ENCODE measurements around the gene IBTK. TPM values are rescaled to one million over a fixed set of nuclear protein-coding genes. Genes with fewer than 3 reads are reported as not detected.

The IBTK gene
- total RNA-seq, 1 experiment from 2014 or later = 24.1 TPM

DNA sequence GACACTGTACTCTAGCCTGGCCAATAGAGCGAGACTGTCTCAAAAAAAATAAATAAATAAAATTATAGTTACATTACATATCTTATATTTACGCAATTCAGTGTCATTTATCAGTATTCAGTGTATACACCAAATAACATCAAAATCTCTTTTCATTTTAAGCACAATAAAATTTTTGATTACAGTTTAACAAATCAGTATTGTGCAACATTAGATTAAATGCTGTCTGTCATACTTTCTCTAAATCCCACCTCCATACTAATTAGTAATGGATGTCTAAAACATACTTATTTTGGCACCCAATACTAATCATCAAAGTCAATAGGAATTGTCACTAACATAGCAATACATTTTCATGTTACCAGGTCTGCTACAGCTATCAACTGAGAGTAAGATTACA lies 27.4 kb downstream of the IBTK start:
- CTCF ChIA-PET = no interaction called here
- no peaks in the 10 kb centered on the region for H3K4me1 Mint-ChIP-seq
- POLR2A ChIA-PET = no interaction called here
- H3K27ac Mint-ChIP-seq = no peak overlapping the region
- no peaks in the 10 kb centered on the region for H3K27me3 Mint-ChIP-seq (ENCODE audit: low read depth)
- H3K36me3 Mint-ChIP-seq = peaks cover 55% of the 10 kb centered on the region
- no peak overlapping the region for H3K4me3 Mint-ChIP-seq
- no peak for DNase-seq (ENCODE audit: low spot score)
- H3K9me3 Mint-ChIP-seq = no peaks in the 10 kb centered on the region
- TF ChIP-seq MXD4 (CRISPR knock-in tag; IDR thresholded peaks at IDR 0.05; ENCODE audit: borderline replicate concordance) (no peak), TEAD1 (CRISPR knock-in tag; IDR thresholded peaks at IDR 0.05) (no peak), NR3C1 (CRISPR knock-in tag; conservative IDR thresholded peaks at IDR 0.05; ENCODE audit: low read depth) (no peak), NFE2L1 (CRISPR knock-in tag; IDR thresholded peaks at IDR 0.05) (no peak), CBFB (CRISPR knock-in tag; IDR thresholded peaks at IDR 0.05; ENCODE audit: low read depth) (no peak), NR2C2 (CRISPR knock-in tag; IDR thresholded peaks at IDR 0.05) (no peak), RELA (CRISPR knock-in tag; IDR thresholded peaks at IDR 0.05; ENCODE audit: borderline replicate concordance) (no peak), RORB (CRISPR knock-in tag; IDR thresholded peaks at IDR 0.05) (no peak), ZNF671 (CRISPR knock-in tag; IDR thresholded peaks at IDR 0.05) (no peak), NFYB (CRISPR knock-in tag; conservative IDR thresholded peaks at IDR 0.05; ENCODE audit: low read depth) (no peak), ELF4 (CRISPR knock-in tag; IDR thresholded peaks at IDR 0.05; ENCODE audit: low read depth) (no peak), OVOL2 (CRISPR knock-in tag; IDR thresholded peaks at IDR 0.05; ENCODE audit: borderline replicate concordance) (no peak)
- TF ChIP-seq, protein P1, sequence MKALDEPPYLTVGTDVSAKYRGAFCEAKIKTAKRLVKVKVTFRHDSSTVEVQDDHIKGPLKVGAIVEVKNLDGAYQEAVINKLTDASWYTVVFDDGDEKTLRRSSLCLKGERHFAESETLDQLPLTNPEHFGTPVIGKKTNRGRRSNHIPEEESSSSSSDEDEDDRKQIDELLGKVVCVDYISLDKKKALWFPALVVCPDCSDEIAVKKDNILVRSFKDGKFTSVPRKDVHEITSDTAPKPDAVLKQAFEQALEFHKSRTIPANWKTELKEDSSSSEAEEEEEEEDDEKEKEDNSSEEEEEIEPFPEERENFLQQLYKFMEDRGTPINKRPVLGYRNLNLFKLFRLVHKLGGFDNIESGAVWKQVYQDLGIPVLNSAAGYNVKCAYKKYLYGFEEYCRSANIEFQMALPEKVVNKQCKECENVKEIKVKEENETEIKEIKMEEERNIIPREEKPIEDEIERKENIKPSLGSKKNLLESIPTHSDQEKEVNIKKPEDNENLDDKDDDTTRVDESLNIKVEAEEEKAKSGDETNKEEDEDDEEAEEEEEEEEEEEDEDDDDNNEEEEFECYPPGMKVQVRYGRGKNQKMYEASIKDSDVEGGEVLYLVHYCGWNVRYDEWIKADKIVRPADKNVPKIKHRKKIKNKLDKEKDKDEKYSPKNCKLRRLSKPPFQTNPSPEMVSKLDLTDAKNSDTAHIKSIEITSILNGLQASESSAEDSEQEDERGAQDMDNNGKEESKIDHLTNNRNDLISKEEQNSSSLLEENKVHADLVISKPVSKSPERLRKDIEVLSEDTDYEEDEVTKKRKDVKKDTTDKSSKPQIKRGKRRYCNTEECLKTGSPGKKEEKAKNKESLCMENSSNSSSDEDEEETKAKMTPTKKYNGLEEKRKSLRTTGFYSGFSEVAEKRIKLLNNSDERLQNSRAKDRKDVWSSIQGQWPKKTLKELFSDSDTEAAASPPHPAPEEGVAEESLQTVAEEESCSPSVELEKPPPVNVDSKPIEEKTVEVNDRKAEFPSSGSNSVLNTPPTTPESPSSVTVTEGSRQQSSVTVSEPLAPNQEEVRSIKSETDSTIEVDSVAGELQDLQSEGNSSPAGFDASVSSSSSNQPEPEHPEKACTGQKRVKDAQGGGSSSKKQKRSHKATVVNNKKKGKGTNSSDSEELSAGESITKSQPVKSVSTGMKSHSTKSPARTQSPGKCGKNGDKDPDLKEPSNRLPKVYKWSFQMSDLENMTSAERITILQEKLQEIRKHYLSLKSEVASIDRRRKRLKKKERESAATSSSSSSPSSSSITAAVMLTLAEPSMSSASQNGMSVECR (CRISPR knock-in tag; IDR thresholded peaks at IDR 0.05; ENCODE audit: borderline replicate concordance) = no peak
- TF ChIP-seq, protein P2, sequence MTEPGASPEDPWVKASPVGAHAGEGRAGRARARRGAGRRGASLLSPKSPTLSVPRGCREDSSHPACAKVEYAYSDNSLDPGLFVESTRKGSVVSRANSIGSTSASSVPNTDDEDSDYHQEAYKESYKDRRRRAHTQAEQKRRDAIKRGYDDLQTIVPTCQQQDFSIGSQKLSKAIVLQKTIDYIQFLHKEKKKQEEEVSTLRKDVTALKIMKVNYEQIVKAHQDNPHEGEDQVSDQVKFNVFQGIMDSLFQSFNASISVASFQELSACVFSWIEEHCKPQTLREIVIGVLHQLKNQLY (CRISPR knock-in tag; IDR thresholded peaks at IDR 0.05) = no peak
- TF ChIP-seq, protein P3, sequence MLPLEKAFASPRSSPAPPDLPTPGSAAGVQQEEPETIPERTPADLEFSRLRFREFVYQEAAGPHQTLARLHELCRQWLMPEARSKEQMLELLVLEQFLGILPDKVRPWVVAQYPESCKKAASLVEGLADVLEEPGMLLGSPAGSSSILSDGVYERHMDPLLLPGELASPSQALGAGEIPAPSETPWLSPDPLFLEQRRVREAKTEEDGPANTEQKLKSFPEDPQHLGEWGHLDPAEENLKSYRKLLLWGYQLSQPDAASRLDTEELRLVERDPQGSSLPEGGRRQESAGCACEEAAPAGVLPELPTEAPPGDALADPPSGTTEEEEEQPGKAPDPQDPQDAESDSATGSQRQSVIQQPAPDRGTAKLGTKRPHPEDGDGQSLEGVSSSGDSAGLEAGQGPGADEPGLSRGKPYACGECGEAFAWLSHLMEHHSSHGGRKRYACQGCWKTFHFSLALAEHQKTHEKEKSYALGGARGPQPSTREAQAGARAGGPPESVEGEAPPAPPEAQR (CRISPR knock-in tag; IDR thresholded peaks at IDR 0.05) = no peak
- TF ChIP-seq, protein P4, sequence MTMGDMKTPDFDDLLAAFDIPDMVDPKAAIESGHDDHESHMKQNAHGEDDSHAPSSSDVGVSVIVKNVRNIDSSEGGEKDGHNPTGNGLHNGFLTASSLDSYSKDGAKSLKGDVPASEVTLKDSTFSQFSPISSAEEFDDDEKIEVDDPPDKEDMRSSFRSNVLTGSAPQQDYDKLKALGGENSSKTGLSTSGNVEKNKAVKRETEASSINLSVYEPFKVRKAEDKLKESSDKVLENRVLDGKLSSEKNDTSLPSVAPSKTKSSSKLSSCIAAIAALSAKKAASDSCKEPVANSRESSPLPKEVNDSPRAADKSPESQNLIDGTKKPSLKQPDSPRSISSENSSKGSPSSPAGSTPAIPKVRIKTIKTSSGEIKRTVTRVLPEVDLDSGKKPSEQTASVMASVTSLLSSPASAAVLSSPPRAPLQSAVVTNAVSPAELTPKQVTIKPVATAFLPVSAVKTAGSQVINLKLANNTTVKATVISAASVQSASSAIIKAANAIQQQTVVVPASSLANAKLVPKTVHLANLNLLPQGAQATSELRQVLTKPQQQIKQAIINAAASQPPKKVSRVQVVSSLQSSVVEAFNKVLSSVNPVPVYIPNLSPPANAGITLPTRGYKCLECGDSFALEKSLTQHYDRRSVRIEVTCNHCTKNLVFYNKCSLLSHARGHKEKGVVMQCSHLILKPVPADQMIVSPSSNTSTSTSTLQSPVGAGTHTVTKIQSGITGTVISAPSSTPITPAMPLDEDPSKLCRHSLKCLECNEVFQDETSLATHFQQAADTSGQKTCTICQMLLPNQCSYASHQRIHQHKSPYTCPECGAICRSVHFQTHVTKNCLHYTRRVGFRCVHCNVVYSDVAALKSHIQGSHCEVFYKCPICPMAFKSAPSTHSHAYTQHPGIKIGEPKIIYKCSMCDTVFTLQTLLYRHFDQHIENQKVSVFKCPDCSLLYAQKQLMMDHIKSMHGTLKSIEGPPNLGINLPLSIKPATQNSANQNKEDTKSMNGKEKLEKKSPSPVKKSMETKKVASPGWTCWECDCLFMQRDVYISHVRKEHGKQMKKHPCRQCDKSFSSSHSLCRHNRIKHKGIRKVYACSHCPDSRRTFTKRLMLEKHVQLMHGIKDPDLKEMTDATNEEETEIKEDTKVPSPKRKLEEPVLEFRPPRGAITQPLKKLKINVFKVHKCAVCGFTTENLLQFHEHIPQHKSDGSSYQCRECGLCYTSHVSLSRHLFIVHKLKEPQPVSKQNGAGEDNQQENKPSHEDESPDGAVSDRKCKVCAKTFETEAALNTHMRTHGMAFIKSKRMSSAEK (CRISPR knock-in tag; IDR thresholded peaks at IDR 0.05; ENCODE audit: borderline replicate concordance) = no peak
- TF ChIP-seq, protein P5, sequence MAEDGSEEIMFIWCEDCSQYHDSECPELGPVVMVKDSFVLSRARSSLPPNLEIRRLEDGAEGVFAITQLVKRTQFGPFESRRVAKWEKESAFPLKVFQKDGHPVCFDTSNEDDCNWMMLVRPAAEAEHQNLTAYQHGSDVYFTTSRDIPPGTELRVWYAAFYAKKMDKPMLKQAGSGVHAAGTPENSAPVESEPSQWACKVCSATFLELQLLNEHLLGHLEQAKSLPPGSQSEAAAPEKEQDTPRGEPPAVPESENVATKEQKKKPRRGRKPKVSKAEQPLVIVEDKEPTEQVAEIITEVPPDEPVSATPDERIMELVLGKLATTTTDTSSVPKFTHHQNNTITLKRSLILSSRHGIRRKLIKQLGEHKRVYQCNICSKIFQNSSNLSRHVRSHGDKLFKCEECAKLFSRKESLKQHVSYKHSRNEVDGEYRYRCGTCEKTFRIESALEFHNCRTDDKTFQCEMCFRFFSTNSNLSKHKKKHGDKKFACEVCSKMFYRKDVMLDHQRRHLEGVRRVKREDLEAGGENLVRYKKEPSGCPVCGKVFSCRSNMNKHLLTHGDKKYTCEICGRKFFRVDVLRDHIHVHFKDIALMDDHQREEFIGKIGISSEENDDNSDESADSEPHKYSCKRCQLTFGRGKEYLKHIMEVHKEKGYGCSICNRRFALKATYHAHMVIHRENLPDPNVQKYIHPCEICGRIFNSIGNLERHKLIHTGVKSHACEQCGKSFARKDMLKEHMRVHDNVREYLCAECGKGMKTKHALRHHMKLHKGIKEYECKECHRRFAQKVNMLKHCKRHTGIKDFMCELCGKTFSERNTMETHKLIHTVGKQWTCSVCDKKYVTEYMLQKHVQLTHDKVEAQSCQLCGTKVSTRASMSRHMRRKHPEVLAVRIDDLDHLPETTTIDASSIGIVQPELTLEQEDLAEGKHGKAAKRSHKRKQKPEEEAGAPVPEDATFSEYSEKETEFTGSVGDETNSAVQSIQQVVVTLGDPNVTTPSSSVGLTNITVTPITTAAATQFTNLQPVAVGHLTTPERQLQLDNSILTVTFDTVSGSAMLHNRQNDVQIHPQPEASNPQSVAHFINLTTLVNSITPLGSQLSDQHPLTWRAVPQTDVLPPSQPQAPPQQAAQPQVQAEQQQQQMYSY (CRISPR knock-in tag; IDR thresholded peaks at IDR 0.05) = no peak
- TF ChIP-seq, protein P6, sequence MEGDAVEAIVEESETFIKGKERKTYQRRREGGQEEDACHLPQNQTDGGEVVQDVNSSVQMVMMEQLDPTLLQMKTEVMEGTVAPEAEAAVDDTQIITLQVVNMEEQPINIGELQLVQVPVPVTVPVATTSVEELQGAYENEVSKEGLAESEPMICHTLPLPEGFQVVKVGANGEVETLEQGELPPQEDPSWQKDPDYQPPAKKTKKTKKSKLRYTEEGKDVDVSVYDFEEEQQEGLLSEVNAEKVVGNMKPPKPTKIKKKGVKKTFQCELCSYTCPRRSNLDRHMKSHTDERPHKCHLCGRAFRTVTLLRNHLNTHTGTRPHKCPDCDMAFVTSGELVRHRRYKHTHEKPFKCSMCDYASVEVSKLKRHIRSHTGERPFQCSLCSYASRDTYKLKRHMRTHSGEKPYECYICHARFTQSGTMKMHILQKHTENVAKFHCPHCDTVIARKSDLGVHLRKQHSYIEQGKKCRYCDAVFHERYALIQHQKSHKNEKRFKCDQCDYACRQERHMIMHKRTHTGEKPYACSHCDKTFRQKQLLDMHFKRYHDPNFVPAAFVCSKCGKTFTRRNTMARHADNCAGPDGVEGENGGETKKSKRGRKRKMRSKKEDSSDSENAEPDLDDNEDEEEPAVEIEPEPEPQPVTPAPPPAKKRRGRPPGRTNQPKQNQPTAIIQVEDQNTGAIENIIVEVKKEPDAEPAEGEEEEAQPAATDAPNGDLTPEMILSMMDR (IDR thresholded peaks at IDR 0.05) = no peak
- TF ChIP-seq, protein P7, sequence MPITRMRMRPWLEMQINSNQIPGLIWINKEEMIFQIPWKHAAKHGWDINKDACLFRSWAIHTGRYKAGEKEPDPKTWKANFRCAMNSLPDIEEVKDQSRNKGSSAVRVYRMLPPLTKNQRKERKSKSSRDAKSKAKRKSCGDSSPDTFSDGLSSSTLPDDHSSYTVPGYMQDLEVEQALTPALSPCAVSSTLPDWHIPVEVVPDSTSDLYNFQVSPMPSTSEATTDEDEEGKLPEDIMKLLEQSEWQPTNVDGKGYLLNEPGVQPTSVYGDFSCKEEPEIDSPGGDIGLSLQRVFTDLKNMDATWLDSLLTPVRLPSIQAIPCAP (CRISPR knock-in tag; IDR thresholded peaks at IDR 0.05) = no peak
- TF ChIP-seq, protein P8, sequence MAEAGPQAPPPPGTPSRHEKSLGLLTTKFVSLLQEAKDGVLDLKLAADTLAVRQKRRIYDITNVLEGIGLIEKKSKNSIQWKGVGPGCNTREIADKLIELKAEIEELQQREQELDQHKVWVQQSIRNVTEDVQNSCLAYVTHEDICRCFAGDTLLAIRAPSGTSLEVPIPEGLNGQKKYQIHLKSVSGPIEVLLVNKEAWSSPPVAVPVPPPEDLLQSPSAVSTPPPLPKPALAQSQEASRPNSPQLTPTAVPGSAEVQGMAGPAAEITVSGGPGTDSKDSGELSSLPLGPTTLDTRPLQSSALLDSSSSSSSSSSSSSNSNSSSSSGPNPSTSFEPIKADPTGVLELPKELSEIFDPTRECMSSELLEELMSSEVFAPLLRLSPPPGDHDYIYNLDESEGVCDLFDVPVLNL (CRISPR knock-in tag; IDR thresholded peaks at IDR 0.05; ENCODE audit: borderline replicate concordance, low read depth) = no peak
- ATAC-seq = no peak

Data from WTC11 (cell line).